Hematopoietic multipotent progenitor cell treated with erythropoietin and hydrocortisone succinate and interleukin-3 and kit ligand, for 15 days (in vitro differentiated cells): ENCODE results near the gene SLC28A1.
"Not testable (repeated sequence)": the region's sequence is repeated elsewhere in the genome, so short reads cannot be mapped to it uniquely, and the experiment has no call there.

Experiments
- DNase-seq: peaks from one replicate; pipeline ENCODE4 v3.0.0-alpha.2; 2015; ENCODE audit warnings: low spot score

Gene SLC28A1

GRCh38 chr15:84862214-84862975 is 22.1 kb upstream of the SLC28A1 start:
- no peak for DNase-seq

GRCh38 chr15:84863565-84864443 is 20.7 kb upstream of the SLC28A1 start:
- DNase-seq: no peak

GRCh38 chr15:84864444-84864795 is 20.0 kb upstream of the SLC28A1 start:
- no peak for DNase-seq

GRCh38 chr15:84865074-84865569 is 19.3 kb upstream of the SLC28A1 start:
- no peak for DNase-seq

GRCh38 chr15:84868037-84868880 is 16.2 kb upstream of the SLC28A1 start:
- no peak for DNase-seq

- DNase-seq: no peak
These were observed 15.0 kb upstream of the SLC28A1 start for GRCh38 chr15:84869510-84869909.

GRCh38 chr15:84871428-84871985 is 13.0 kb upstream of the SLC28A1 start:
- DNase-seq: no peak

GRCh38 chr15:84872009-84872910 is 12.2 kb upstream of the SLC28A1 start:
- no peak for DNase-seq

GRCh38 chr15:84873997-84874396 is 10.5 kb upstream of the SLC28A1 start:
- DNase-seq: no peak

- DNase-seq: no peak
These were observed 9.3 kb upstream of the SLC28A1 start for GRCh38 chr15:84874981-84875699.

GRCh38 chr15:84876269-84876668 is 8.2 kb upstream of the SLC28A1 start:
- no peak for DNase-seq

- DNase-seq: not testable (repeated sequence)
These were observed 6.8 kb upstream of the SLC28A1 start for GRCh38 chr15:84877701-84878100.

GRCh38 chr15:84878504-84878903 is 6.0 kb upstream of the SLC28A1 start:
- DNase-seq: peak; percentile 33

GRCh38 chr15:84879088-84879780 is 5.2 kb upstream of the SLC28A1 start:
- DNase-seq: no peak

- no peak for DNase-seq
These were observed 4.5 kb upstream of the SLC28A1 start for GRCh38 chr15:84880007-84880406.

GRCh38 chr15:84880822-84881519 is 3.5 kb upstream of the SLC28A1 start:
- DNase-seq: no peak

- no peak for DNase-seq
These were observed 3.0 kb upstream of the SLC28A1 start for GRCh38 chr15:84881520-84881830.

GRCh38 chr15:84883466-84883865 is 996 bp upstream of the SLC28A1 start:
- no peak for DNase-seq

GRCh38 chr15:84885801-84886200 is 1.3 kb downstream of the SLC28A1 start:
- DNase-seq: no peak
